Ovary (tissue), 9 donors: ENCODE data around the gene NME7. TPM values are rescaled to one million over a fixed set of nuclear protein-coding genes. Genes with fewer than 3 reads are reported as not detected.
A peak's percentile ranks its signal among the peaks of the same experiment; 100 is the strongest.

Source experiments
- DNase-seq, 5 donors: peaks; one replicate each; pipeline ENCODE4 v3.0.0-alpha.2; 2019 to 2020
- H3K27ac ChIP-seq, 2 donors: fragments of 200-600 bp; one replicate each; pipeline versions ENCODE4 v1.5.1 to v1.8.0; 2019 to 2022
- H3K27me3 ChIP-seq: fragments of 200-600 bp; one replicate; pipeline ENCODE4 v1.8.0; 2022
- H3K36me3 ChIP-seq: fragments of 200-600 bp; sonication (generic); one replicate; pipeline ENCODE4 v1.5.1; 2019
- H3K4me1 ChIP-seq: one replicate; pipeline ENCODE4 v1.8.1; 2013; ENCODE audit warnings: mild to moderate bottlenecking, moderate library complexity; ENCODE audit not compliant: insufficient read depth
- H3K4me3 ChIP-seq: fragments of 200-600 bp; sonication (generic); one replicate; pipeline ENCODE4 v1.5.1; 2017
- H3K9me3 ChIP-seq, 2 donors: fragments of 200-600 bp in 1 of 2; sonication (generic) in 1 of 2; one replicate each; pipeline versions ENCODE4 v1.5.1 to v1.8.1; 2013 to 2019; ENCODE audit warnings: mild to moderate bottlenecking in 1 of 2, moderate library complexity in 1 of 2
- CTCF ChIP-seq, 3 donors: fragments of 450-650 bp in 2 of 3; fragments of 200-600 bp in 1 of 3; IDR thresholded peaks; one replicate each; pipeline versions ENCODE4 v1.5.1 to v1.8.0; 2016 to 2022; ENCODE audit warnings: antibody characterized with exemption in 3 of 3, mild to moderate bottlenecking in 1 of 3
- EP300 ChIP-seq: sonication (generic); formaldehyde crosslinking; IDR thresholded peaks from one replicate; pipeline ENCODE4 v1.6.1; 2017; ENCODE audit warnings: antibody characterized with exemption
- POLR2A ChIP-seq: fragments of 450-650 bp; IDR thresholded peaks from one replicate; pipeline ENCODE4 v1.6.1; 2017; ENCODE audit warnings: antibody characterized with exemption, mild to moderate bottlenecking, moderate library complexity
- WGBS, 3 donors: extraction: QIAGEN DNeasy Blood & Tissue Kit in 1 of 3; methylation state at CpG; one replicate each; pipeline versions ENCODE4 v1.1.5 to v1.1.7; 2013 to 2017; 5-methylcytosine and 5-hydroxymethylcytosine counted together
- intact Hi-C, 4 donors: fragments of 100-400 bp; cut with DNase I; formaldehyde crosslinking; loops; one replicate each; pipeline versions ENCODE4 v1.11.0 to v1.15.1; 2022 to 2023
- polyA plus RNA-seq, 2 donors: library from polyadenylated mRNA; stranded (reverse); fragments of 200-250 nt in 1 of 2; fragments of 350-450 nt in 1 of 2; fragmentation: Illumina TruSeq in 1 of 2; extraction: RNeasy Lipid Tissue Mini Kit (QIAGEN cat#74804) in 1 of 2; gene quantifications; one replicate each; pipeline ENCODE4 v1.2.3, GENCODE V29; 2013 to 2014
- total RNA-seq, 7 donors: library from RNA; depleted of rRNA in 2 of 7; stranded (reverse); fragments of >200 nt in 2 of 7; fragmentation: NEBNext Ultra II Directional in 3 of 7; extraction: Animal tissue kit (Norgen Biotek cat#: 25700) in 3 of 7; gene quantifications; one replicate each; pipeline versions ENCODE4 v1.1.0 to v1.2.4, GENCODE V29; 2016 to 2023
- donor health status: DM: no; HTN: no; CAD: no; lungs with moderate emphysema.
- donor health status: DM: no; HTN: no; CAD: no.
- donor health status: Bipolar disorder and iron deficiency.
- donor health status: DM: yes; HTN: yes; CAD: no.
- donor health status: DM: no; HTN: no; CAD: no.
- donor health status: DM: yes; HTN: yes; CAD: no.

NME7 gene
- total and polyA plus RNA-seq, 9 donors = 14.2 to 30.0 (median 18.4) TPM

GRCh38 chr1:169103480-169103893 lies 264.1 kb downstream of the NME7 start:
- Histone ChIP-seq H3K27me3 (no peaks in the 10 kb centered on the region), H3K4me3 (no peak overlapping the region), H3K36me3 (no peaks in the 10 kb centered on the region), H3K27ac (no peak overlapping the region), H3K4me1 (no peaks in the 10 kb centered on the region), H3K9me3 (no peaks in the 10 kb centered on the region)
- intact Hi-C loops = loop anchor here in 2 of 4 donors (10.0 kb wide), 2 partner anchors 381 to 499 kb away; partner anchors contain the start of gene SLC19A2 (in 1 of the 2)
- WGBS, 3 donors = 69 to 73% (median 71%) methylated on average over 6 of the region's 6 CpGs
- TF ChIP-seq EP300 (no peak), POLR2A (no peak), CTCF (IDR thresholded peaks at IDR 0.05) (no peak)
- DNase-seq = no peak

- WGBS, 3 donors = 77 to 89% (median 82%) methylated on average over 5 of the region's 5 CpGs
Measured at GRCh38 chr1:169103002-169103401, 264.6 kb downstream of the NME7 start.

GRCh38 chr1:169102567-169102966 lies 265.0 kb downstream of the NME7 start:
- Histone ChIP-seq H3K4me1 (no peaks in the 10 kb centered on the region), H3K27ac (no peak overlapping the region), H3K27me3 (no peaks in the 10 kb centered on the region), H3K36me3 (no peaks in the 10 kb centered on the region), H3K4me3 (no peak overlapping the region), H3K9me3 (no peaks in the 10 kb centered on the region)
- no peak for TF ChIP-seq POLR2A
- TF ChIP-seq CTCF (IDR thresholded peaks at IDR 0.05) = no peak
- no peak for TF ChIP-seq EP300
- 14 to 26% (median 19%) methylated on average over 4 of the region's 4 CpGs for WGBS, 3 donors
- DNase-seq = peak in 4 of 5 donors; percentile 20 to 28 (median 26)
- intact Hi-C loops = loop anchor here in 2 of 4 donors (10.0 kb wide), 2 partner anchors 382 to 498 kb away; partner anchors contain the start of gene SLC19A2 (in 1 of the 2)

More at GRCh38 chr1:169103002-169103401, 264.6 kb downstream of the NME7 start:
- Histone ChIP-seq H3K4me3 (no peak overlapping the region), H3K27me3 (no peaks in the 10 kb centered on the region), H3K9me3 (no peaks in the 10 kb centered on the region), H3K36me3 (no peaks in the 10 kb centered on the region), H3K27ac (no peak overlapping the region), H3K4me1 (no peaks in the 10 kb centered on the region)
- intact Hi-C loops = loop anchor here in 2 of 4 donors (10.0 kb wide), 2 partner anchors 382 to 498 kb away; partner anchors contain the start of gene SLC19A2 (in 1 of the 2)
- no peak for TF ChIP-seq EP300
- TF ChIP-seq POLR2A = no peak
- no peak for TF ChIP-seq CTCF (IDR thresholded peaks at IDR 0.05)
- DNase-seq = no peak

- H3K4me1 ChIP-seq = no peaks in the 10 kb centered on the region
- TF ChIP-seq EP300 (no peak), CTCF (IDR thresholded peaks at IDR 0.05) (no peak), POLR2A (no peak)
- 80 to 85% (median 81%) methylated on average over 3 of the region's 3 CpGs for WGBS, 3 donors
- intact Hi-C loops = loop anchor here in 2 of 4 donors (10.0 kb wide), 2 partner anchors 384 to 496 kb away; partner anchors contain the start of gene SLC19A2 (in 1 of the 2)
- no peak for DNase-seq
- no peak overlapping the region for H3K4me3 ChIP-seq
- H3K9me3 ChIP-seq = no peaks in the 10 kb centered on the region
- H3K27me3 ChIP-seq = no peaks in the 10 kb centered on the region
- H3K27ac ChIP-seq = no peak overlapping the region
- H3K36me3 ChIP-seq = no peaks in the 10 kb centered on the region
Measured at GRCh38 chr1:169100651-169101088, 266.9 kb downstream of the NME7 start.
